Panc1 (cell line): ENCODE measurements around the gene B4GALT5. TPM values are rescaled to one million over a fixed set of nuclear protein-coding genes. Genes with fewer than 3 reads are reported as not detected.
"Not testable (repeated sequence)": the region's sequence is repeated elsewhere in the genome, so short reads cannot be mapped to it uniquely, and the experiment has no call there.

Experiments
- ATAC-seq: fragments of 200-7000 bp; cut with Tn5 transposase; 2 replicates; pipeline ENCODE4 v1.9.1; 2020; ENCODE audit warnings: mild to moderate bottlenecking, moderate library complexity
- BruUV-seq: library from RNA; stranded (reverse); fragments of 400-500 nt; replicated peaks from 2 replicates; lab custom pipeline; 2021; lab: Mats Ljungman, UMichigan
- CTCF ChIA-PET: fragments of 300-600 bp; sonication (Branson Sonifier 250); formaldehyde crosslinking; loops from one replicate; lab custom pipeline; 2022; ENCODE audit warnings: antibody characterized with exemption; lab: Charles Lee
- POLR2A ChIA-PET: fragments of 300-600 bp; sonication (Branson Sonifier 250); formaldehyde crosslinking; loops from one replicate; lab custom pipeline; 2022; ENCODE audit warnings: antibody characterized with exemption; lab: Charles Lee
- DNase-seq: peaks from one replicate; pipeline ENCODE4 v3.0.0-alpha.2; 2010; ENCODE audit warnings: low read depth, low spot score
- H3K27ac ChIP-seq: 2 replicates; pipeline ENCODE4 v1.5.1; 2011; ENCODE audit warnings: mild to moderate bottlenecking, low read length, inconsistent platforms
- H3K27me3 ChIP-seq: fragments of 200-500 bp; sonication (Bioruptor generic); 2 replicates; pipeline ENCODE4 v1.6.0; 2014; ENCODE audit warnings: low read length, inconsistent platforms; ENCODE audit not compliant: control insufficient read depth, insufficient read depth
- H3K36me3 ChIP-seq: fragments of 200-500 bp; sonication (Bioruptor generic); 2 replicates; pipeline ENCODE4 v1.5.1; 2014; ENCODE audit warnings: inconsistent platforms, mild to moderate bottlenecking, low read length, moderate library complexity; ENCODE audit not compliant: control insufficient read depth, insufficient read depth
- H3K4me1 ChIP-seq: 2 replicates; pipeline ENCODE4 v1.5.1; 2011; ENCODE audit warnings: inconsistent platforms, mild to moderate bottlenecking, low read length, moderate library complexity; ENCODE audit not compliant: control insufficient read depth, insufficient read depth
- H3K4me3 ChIP-seq, 2 experiments: 2 replicates each; pipeline ENCODE4 v1.5.1; 2011 to 2012; ENCODE audit warnings: low read depth in 2 of 2, low read length in 2 of 2, mild to moderate bottlenecking in 2 of 2, inconsistent platforms in 1 of 2, moderate library complexity in 1 of 2
- H3K9me3 ChIP-seq: fragments of 200-500 bp; sonication (Bioruptor generic); 2 replicates; pipeline ENCODE4 v1.5.1; 2014; ENCODE audit warnings: low read depth, mild to moderate bottlenecking, inconsistent platforms, low read length, moderate library complexity; ENCODE audit not compliant: control insufficient read depth, insufficient read depth
- CTCF ChIP-seq: fragments of 450-650 bp; IDR thresholded peaks from 2 replicates; pipeline ENCODE4 v1.5.1; 2017; ENCODE audit warnings: mild to moderate bottlenecking
- POLR2AphosphoS5 ChIP-seq: IDR thresholded peaks from 2 replicates; pipeline ENCODE4 v1.6.1; 2012; ENCODE audit warnings: mild to moderate bottlenecking, low read depth, low read length, moderate library complexity
- REST ChIP-seq, 2 experiments: IDR thresholded peaks; 2 replicates each; pipeline ENCODE4 v1.6.1; 2011 to 2012; ENCODE audit warnings: low read depth in 2 of 2, control low read depth in 1 of 2, low read length in 1 of 2, mild to moderate bottlenecking in 1 of 2, moderate library complexity in 1 of 2; ENCODE audit not compliant: insufficient read depth in 1 of 2
- SIN3A ChIP-seq: IDR thresholded peaks from 2 replicates; pipeline ENCODE4 v1.6.1; 2012; ENCODE audit warnings: low read depth, mild to moderate bottlenecking, low read length, moderate library complexity, borderline replicate concordance; ENCODE audit not compliant: insufficient read depth
- TCF7L2 ChIP-seq: IDR thresholded peaks from 2 replicates; pipeline ENCODE4 v1.6.1; 2011; ENCODE audit warnings: mild to moderate bottlenecking, low read depth, low read length, inconsistent platforms
- in situ Hi-C: cut with HindIII; loops from 2 replicates; pipeline ENCODE4 v1.10.0; 2016; ENCODE audit warnings: low sequenced_read_pairs, low pct_unique_long_range_greater_than_20kb
- intact Hi-C: fragments of 100-400 bp; cut with micrococcal nuclease; formaldehyde crosslinking; loops from one replicate; pipeline ENCODE4 v1.10.0; 2022; ENCODE audit not compliant: unreplicated experiment
- total RNA-seq: library from RNA; stranded (reverse); gene quantifications from one replicate; pipeline ENCODE4 v1.2.1, GENCODE V29; 2021; ENCODE audit not compliant: unreplicated experiment

Gene B4GALT5
- total RNA-seq, 1 experiment from 2014 or later: 40.0 TPM

GRCh38 chr20:49727478-49727877 lies 13.8 kb upstream of the B4GALT5 start:
- DNase-seq: no peak
- Histone ChIP-seq H3K27ac (no peak overlapping the region), H3K36me3 (no peaks in the 10 kb centered on the region), H3K4me3 (no peak overlapping the region), H3K27me3 (no peaks in the 10 kb centered on the region), H3K9me3 (no peaks in the 10 kb centered on the region), H3K4me1 (no peaks in the 10 kb centered on the region)
- ATAC-seq: no peak
- ChIA-PET POLR2A (no interaction called here), CTCF (no interaction called here)
- TF ChIP-seq TCF7L2 (no peak), SIN3A (no peak), CTCF (no peak), POLR2AphosphoS5 (no peak), REST (IDR thresholded peaks at IDR 0.05; ENCODE audit: insufficient read depth in 1 of 2, low read depth in 2 of 2, low read length in 1 of 2) (no peak)
- BruUV-seq: no TSS peak
- in situ Hi-C loops: no loop called here
- intact Hi-C loops: no loop called here

- intact Hi-C loops: no loop called here
- Histone ChIP-seq H3K4me3 (no peak overlapping the region), H3K4me1 (no peaks in the 10 kb centered on the region), H3K36me3 (no peaks in the 10 kb centered on the region), H3K9me3 (no peaks in the 10 kb centered on the region), H3K27me3 (no peaks in the 10 kb centered on the region), H3K27ac (no peak overlapping the region)
- ATAC-seq: no peak
- in situ Hi-C loops: no loop called here
- no TSS peak for BruUV-seq
- no peak for DNase-seq
- TF ChIP-seq TCF7L2: no peak
- TF ChIP-seq REST (IDR thresholded peaks at IDR 0.05; ENCODE audit: insufficient read depth in 1 of 2, low read depth in 2 of 2, low read length in 1 of 2): no peak
- no peak for TF ChIP-seq POLR2AphosphoS5
- TF ChIP-seq SIN3A: no peak
- POLR2A ChIA-PET: no interaction called here
- CTCF ChIA-PET: no interaction called here
These were observed 12.0 kb upstream of the B4GALT5 start for GRCh38 chr20:49725694-49726093.

GRCh38 chr20:49725224-49725606 lies 11.5 kb upstream of the B4GALT5 start:
- H3K4me3 ChIP-seq, CTCF ChIA-PET, BruUV-seq, H3K4me1 ChIP-seq, POLR2A ChIA-PET, ATAC-seq, H3K27ac ChIP-seq, H3K27me3 ChIP-seq, intact Hi-C loops, H3K36me3 ChIP-seq, in situ Hi-C loops, H3K9me3 ChIP-seq, DNase-seq: not testable (repeated sequence)
